Vagina (tissue), 2 donors: ENCODE measurements around the gene CGRRF1. TPM values are rescaled to one million over a fixed set of nuclear protein-coding genes. Genes with fewer than 3 reads are reported as not detected.

ENCODE experiments used
- DNase-seq, 2 donors: peaks; one replicate each; pipeline ENCODE4 v3.0.0-alpha.2; 2017; ENCODE audit errors: extremely low spot score in 2 of 2
- H3K27ac ChIP-seq: fragments of 200-600 bp; sonication (generic); one replicate; pipeline ENCODE4 v1.5.1; 2019
- H3K27me3 ChIP-seq: fragments of 200-600 bp; sonication (generic); one replicate; pipeline ENCODE4 v1.5.1; 2019
- H3K36me3 ChIP-seq, 2 donors: fragments of 200-600 bp; sonication (generic); one replicate each; pipeline ENCODE4 v1.5.1; 2017 to 2019
- H3K4me1 ChIP-seq: fragments of 200-600 bp; sonication (generic); one replicate; pipeline ENCODE4 v1.5.1; 2019
- H3K4me3 ChIP-seq, 2 donors: fragments of 200-600 bp; sonication (generic); 1 replicate in 1 of 2; 2 replicates in 1 of 2; pipeline ENCODE4 v1.5.1; 2016 to 2019
- H3K9me3 ChIP-seq: fragments of 200-600 bp; sonication (generic); one replicate; pipeline ENCODE4 v1.5.1; 2019
- POLR2A ChIP-seq, 2 donors: fragments of 450-650 bp; IDR thresholded peaks; one replicate each; pipeline ENCODE4 v1.6.1; 2017; ENCODE audit warnings: antibody characterized with exemption in 2 of 2, mild to moderate bottlenecking in 2 of 2, moderate library complexity in 2 of 2
- POLR2AphosphoS5 ChIP-seq, 2 donors: sonication (generic); formaldehyde crosslinking; IDR thresholded peaks; one replicate each; pipeline ENCODE4 v1.9.0; 2017; ENCODE audit warnings: antibody characterized with exemption in 2 of 2, mild to moderate bottlenecking in 2 of 2, low read depth in 1 of 2; ENCODE audit not compliant: insufficient read depth in 1 of 2
- intact Hi-C: fragments of 100-400 bp; cut with DNase I; formaldehyde crosslinking; loops from one replicate; pipeline ENCODE4 v1.15.1; 2023
- total RNA-seq: library from RNA; depleted of rRNA; stranded (reverse); fragments of >200 nt; gene quantifications from one replicate; pipeline ENCODE4 v1.2.3, GENCODE V29; 2016
- TF ChIP-seq, protein P1 (sequence below), 3 experiments: fragments of 450-650 bp in 2 of 3; fragments of 200-600 bp in 1 of 3; sonication (generic) in 1 of 3; IDR thresholded peaks; one replicate each; pipeline ENCODE4 v1.5.1; 2017 to 2019; ENCODE audit warnings: antibody characterized with exemption in 3 of 3, mild to moderate bottlenecking in 2 of 3, moderate library complexity in 2 of 3

CGRRF1 gene
- total RNA-seq, 1 donor from 2014 or later: 9.6 TPM

GRCh38 chr14:54478636-54479215 is 31.0 kb upstream of the CGRRF1 start:
- Histone ChIP-seq H3K4me3 (no peak overlapping the region), H3K27me3 (no peaks in the 10 kb centered on the region), H3K9me3 (no peaks in the 10 kb centered on the region), H3K27ac (no peak overlapping the region), H3K4me1 (peaks cover 6% of the 10 kb centered on the region), H3K36me3 (peaks cover 0 to 25% of the 10 kb centered on the region in 2 donors)
- intact Hi-C loops: no loop called here
- TF ChIP-seq, protein P1, sequence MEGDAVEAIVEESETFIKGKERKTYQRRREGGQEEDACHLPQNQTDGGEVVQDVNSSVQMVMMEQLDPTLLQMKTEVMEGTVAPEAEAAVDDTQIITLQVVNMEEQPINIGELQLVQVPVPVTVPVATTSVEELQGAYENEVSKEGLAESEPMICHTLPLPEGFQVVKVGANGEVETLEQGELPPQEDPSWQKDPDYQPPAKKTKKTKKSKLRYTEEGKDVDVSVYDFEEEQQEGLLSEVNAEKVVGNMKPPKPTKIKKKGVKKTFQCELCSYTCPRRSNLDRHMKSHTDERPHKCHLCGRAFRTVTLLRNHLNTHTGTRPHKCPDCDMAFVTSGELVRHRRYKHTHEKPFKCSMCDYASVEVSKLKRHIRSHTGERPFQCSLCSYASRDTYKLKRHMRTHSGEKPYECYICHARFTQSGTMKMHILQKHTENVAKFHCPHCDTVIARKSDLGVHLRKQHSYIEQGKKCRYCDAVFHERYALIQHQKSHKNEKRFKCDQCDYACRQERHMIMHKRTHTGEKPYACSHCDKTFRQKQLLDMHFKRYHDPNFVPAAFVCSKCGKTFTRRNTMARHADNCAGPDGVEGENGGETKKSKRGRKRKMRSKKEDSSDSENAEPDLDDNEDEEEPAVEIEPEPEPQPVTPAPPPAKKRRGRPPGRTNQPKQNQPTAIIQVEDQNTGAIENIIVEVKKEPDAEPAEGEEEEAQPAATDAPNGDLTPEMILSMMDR (IDR thresholded peaks at IDR 0.05): no peak
- no peak for TF ChIP-seq POLR2AphosphoS5 (IDR thresholded peaks at IDR 0.05; ENCODE audit: insufficient read depth in 1 of 2, low read depth in 1 of 2)
- no peak for DNase-seq

DNA sequence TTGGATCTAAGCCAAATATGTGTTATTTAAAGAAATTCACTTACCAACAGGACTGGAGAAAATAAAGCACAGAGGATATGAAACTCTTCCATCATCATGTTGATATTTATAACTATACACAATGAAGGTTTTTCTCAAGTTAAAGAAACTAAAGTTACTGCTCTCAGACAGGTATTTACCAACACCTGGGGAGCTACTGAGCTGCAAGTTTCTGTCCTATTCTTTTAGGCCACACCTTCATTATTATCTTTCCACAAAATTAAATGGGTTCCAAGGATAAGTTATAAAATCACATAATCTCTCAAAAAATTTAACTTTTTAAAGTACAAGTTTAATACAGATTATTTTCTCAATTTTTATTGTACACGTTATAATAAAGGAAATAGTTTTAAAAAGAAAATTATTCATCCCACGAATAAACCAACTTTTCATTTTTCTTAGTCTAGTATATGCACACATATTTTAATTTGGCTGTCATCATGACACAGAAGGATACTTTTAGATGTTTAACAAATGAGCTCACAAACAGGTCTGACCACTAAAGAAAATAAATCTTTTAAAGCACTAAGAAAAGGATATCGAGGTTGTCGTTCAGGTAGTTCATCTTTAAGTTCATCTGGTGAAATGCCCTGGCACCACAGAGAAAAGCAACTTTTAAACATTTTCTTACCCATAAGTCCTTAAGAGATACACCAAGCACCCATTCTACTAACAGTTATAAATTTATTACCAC is 28.7 kb upstream of the CGRRF1 start:
- H3K4me3 ChIP-seq: no peak overlapping the region
- H3K9me3 ChIP-seq: no peaks in the 10 kb centered on the region
- no peak overlapping the region for H3K27ac ChIP-seq
- H3K36me3 ChIP-seq: peaks cover 0 to 25% of the 10 kb centered on the region in 2 donors
- H3K27me3 ChIP-seq: no peaks in the 10 kb centered on the region
- H3K4me1 ChIP-seq: peaks cover 23% of the 10 kb centered on the region
- TF ChIP-seq POLR2A (IDR thresholded peaks at IDR 0.05) (no peak), POLR2AphosphoS5 (IDR thresholded peaks at IDR 0.05; ENCODE audit: insufficient read depth in 1 of 2, low read depth in 1 of 2) (no peak)
- TF ChIP-seq, protein P1 (IDR thresholded peaks at IDR 0.05): no peak
- no peak for DNase-seq
- intact Hi-C loops: no loop called here

DNA sequence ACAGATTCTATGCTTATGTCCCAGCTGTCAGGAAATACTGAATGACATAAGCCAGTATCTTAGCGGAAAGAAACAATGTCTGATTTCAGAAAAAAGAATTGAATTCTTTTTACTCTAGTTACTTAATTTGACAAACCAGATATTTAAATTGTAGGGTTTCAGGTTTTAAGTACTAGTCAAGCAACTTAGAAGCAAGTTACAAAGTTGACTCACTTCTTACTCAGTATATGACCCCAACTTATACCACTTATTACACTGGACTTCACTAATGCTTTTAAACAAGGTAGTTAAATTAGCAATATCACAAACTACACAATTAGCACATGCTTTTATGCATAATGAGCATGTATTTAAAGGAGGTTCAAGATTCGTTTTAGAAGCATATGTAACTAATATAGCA is 28.0 kb upstream of the CGRRF1 start:
- Histone ChIP-seq H3K4me1 (peaks cover 30% of the 10 kb centered on the region), H3K36me3 (peaks cover 0 to 25% of the 10 kb centered on the region in 2 donors), H3K27ac (no peak overlapping the region), H3K27me3 (no peaks in the 10 kb centered on the region), H3K9me3 (no peaks in the 10 kb centered on the region), H3K4me3 (no peak overlapping the region)
- TF ChIP-seq POLR2A (IDR thresholded peaks at IDR 0.05): no peak
- no peak for TF ChIP-seq POLR2AphosphoS5 (IDR thresholded peaks at IDR 0.05; ENCODE audit: insufficient read depth in 1 of 2, low read depth in 1 of 2)
- TF ChIP-seq, protein P1 (IDR thresholded peaks at IDR 0.05): no peak
- intact Hi-C loops: no loop called here
- no peak for DNase-seq

DNA sequence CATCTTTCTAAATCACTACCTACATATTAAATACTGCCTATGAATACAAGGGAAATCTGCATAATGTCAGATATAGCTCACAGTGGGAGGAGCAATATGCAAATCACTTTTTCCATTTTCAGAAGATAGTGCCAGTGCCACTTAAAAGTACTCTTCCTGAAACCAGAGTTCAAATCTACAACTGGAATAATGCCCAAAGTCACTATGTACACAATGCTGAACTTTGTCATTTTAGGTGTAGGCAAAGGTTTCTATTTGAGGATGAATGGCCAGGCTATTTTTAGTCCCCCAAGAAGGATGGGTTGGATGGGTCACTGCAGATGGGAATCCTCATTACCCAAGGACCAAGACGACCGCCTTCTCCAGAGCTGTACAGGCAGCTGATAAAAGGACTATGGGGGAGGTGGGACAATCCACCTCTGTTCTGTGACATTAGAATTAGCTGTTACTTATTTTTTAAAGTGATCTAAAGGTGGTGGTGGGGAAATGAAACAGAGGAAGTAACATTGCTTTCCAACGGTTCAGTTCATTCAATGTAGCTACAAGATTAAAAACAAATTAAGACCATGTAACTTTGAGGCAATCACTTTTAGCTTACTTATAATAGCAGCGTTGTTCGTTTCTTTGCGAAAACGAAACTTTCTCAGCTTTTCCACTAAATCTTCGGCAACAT is 26.5 kb upstream of the CGRRF1 start:
- Histone ChIP-seq H3K27me3 (no peaks in the 10 kb centered on the region), H3K4me1 (peaks cover 44% of the 10 kb centered on the region), H3K9me3 (no peaks in the 10 kb centered on the region), H3K36me3 (peaks cover 0 to 25% of the 10 kb centered on the region in 2 donors), H3K4me3 (no peak overlapping the region), H3K27ac (no peak overlapping the region)
- intact Hi-C loops: no loop called here
- no peak for DNase-seq
- TF ChIP-seq POLR2AphosphoS5 (IDR thresholded peaks at IDR 0.05; ENCODE audit: insufficient read depth in 1 of 2, low read depth in 1 of 2) (no peak), POLR2A (IDR thresholded peaks at IDR 0.05) (no peak)
- TF ChIP-seq, protein P1 (IDR thresholded peaks at IDR 0.05): no peak
